Spleen (tissue), 7 donors: Measurements from ENCODE around the gene DCTN1.

ENCODE experiments used
- POLR2A ChIP-seq, 3 donors: fragments of 450-650 bp; IDR thresholded peaks; one replicate each; pipeline ENCODE4 v1.5.1; 2017; ENCODE audit warnings: antibody characterized with exemption in 3 of 3, mild to moderate bottlenecking in 1 of 3
- POLR2AphosphoS5 ChIP-seq, 3 donors: sonication (generic); formaldehyde crosslinking; IDR thresholded peaks; one replicate each; pipeline ENCODE4 v1.5.1; 2017; ENCODE audit warnings: antibody characterized with exemption in 3 of 3
- TF ChIP-seq, protein P1 (sequence below), 11 experiments: fragments of 200-600 bp in 7 of 11; fragments of 450-650 bp in 4 of 11; sonication (generic) in 4 of 11; IDR thresholded peaks in 8 of 11; conservative IDR thresholded peaks in 3 of 11; 1 replicate in 7 of 11; 2 replicates in 4 of 11; pipeline versions ENCODE4 v1.4.0 to v1.8.0; 2016 to 2021; ENCODE audit warnings: antibody characterized with exemption in 11 of 11, inconsistent platforms in 4 of 11, mild to moderate bottlenecking in 1 of 11
- donor health status: DM: no; HTN: no; CAD: no; lungs with moderate emphysema.
- donor health status: DM: no; HTN: no; CAD: no.
- donor health status: DM: no; HTN: no; CAD: no.

DNA sequence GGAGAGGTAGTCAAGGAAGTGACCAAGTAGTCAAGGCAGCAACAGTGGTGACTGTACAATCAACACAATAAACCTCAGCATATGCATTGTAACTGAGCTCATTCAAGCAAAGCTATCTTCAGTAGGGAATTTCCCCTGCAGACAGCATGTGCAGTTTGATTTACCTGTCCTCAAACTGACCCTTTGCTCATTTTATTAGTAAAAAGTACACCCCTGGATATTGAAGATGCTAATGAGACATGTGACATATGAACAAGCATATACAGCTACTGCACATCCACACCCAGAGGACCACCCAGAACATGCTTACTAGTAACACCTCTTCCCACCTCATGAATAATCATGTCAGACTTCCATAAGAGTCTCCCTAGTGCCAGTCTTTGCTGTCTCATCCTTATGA is 25.9 kb upstream of the DCTN1 start:
- TF ChIP-seq, protein P1, sequence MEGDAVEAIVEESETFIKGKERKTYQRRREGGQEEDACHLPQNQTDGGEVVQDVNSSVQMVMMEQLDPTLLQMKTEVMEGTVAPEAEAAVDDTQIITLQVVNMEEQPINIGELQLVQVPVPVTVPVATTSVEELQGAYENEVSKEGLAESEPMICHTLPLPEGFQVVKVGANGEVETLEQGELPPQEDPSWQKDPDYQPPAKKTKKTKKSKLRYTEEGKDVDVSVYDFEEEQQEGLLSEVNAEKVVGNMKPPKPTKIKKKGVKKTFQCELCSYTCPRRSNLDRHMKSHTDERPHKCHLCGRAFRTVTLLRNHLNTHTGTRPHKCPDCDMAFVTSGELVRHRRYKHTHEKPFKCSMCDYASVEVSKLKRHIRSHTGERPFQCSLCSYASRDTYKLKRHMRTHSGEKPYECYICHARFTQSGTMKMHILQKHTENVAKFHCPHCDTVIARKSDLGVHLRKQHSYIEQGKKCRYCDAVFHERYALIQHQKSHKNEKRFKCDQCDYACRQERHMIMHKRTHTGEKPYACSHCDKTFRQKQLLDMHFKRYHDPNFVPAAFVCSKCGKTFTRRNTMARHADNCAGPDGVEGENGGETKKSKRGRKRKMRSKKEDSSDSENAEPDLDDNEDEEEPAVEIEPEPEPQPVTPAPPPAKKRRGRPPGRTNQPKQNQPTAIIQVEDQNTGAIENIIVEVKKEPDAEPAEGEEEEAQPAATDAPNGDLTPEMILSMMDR (IDR thresholded peaks at IDR 0.05 in 8 of 11, conservative IDR thresholded peaks at IDR 0.05 in 3 of 11), result no peak
- TF ChIP-seq POLR2A (IDR thresholded peaks at IDR 0.05) (no peak), POLR2AphosphoS5 (IDR thresholded peaks at IDR 0.05) (no peak)
